Activated naive CD4-positive, alpha-beta T cell treated with anti-CD3 and anti-CD28 coated beads, Interleukin-2, amount 50 U/mL, for 24 hours (primary cell): Measurements from ENCODE around the gene TAS2R39.

Experiments used
- H3K27ac Mint-ChIP-seq: one replicate; pipeline ENCODE4 v1.8.0; 2021; ENCODE audit warnings: mild to moderate bottlenecking, mixed read lengths
- H3K27me3 Mint-ChIP-seq: one replicate; pipeline ENCODE4 v1.8.0; 2021; ENCODE audit warnings: mixed read lengths
- H3K36me3 Mint-ChIP-seq: one replicate; pipeline ENCODE4 v1.8.0; 2021; ENCODE audit warnings: mixed read lengths
- H3K4me1 Mint-ChIP-seq: one replicate; pipeline ENCODE4 v1.8.0; 2021; ENCODE audit warnings: mixed read lengths
- H3K4me3 Mint-ChIP-seq: one replicate; pipeline ENCODE4 v1.8.0; 2021; ENCODE audit warnings: mild to moderate bottlenecking, mixed read lengths
- H3K9me3 Mint-ChIP-seq: one replicate; pipeline ENCODE4 v1.8.0; 2021; ENCODE audit warnings: mixed read lengths

Gene TAS2R39

GRCh38 chr7:143230602-143231457 is 47.6 kb downstream of the TAS2R39 start:
- Mint-ChIP-seq H3K27me3 (peaks cover 2% of the 10 kb centered on the region), H3K4me3 (no peak overlapping the region), H3K36me3 (no peaks in the 10 kb centered on the region), H3K27ac (no peak overlapping the region), H3K4me1 (no peaks in the 10 kb centered on the region), H3K9me3 (peaks cover under 1% of the 10 kb centered on the region)
